Coronary artery (tissue), 2 donors: ENCODE measurements around the gene NEDD4L.

Experiments
- DNase-seq: peaks from one replicate; pipeline ENCODE4 v3.0.0-alpha.2; 2017; ENCODE audit warnings: low spot score
- H3K27ac ChIP-seq, 2 donors: fragments of 200-600 bp; sonication (generic); one replicate each; pipeline ENCODE4 v1.5.1; 2016 to 2019
- H3K4me3 ChIP-seq: fragments of 200-600 bp; sonication (generic); 2 replicates; pipeline ENCODE4 v1.5.1; 2016; ENCODE audit warnings: mild to moderate bottlenecking, moderate library complexity
- TF ChIP-seq, protein P1 (sequence below): fragments of 200-600 bp; sonication (generic); IDR thresholded peaks from one replicate; pipeline ENCODE4 v1.5.1; 2019; ENCODE audit warnings: antibody characterized with exemption

The NEDD4L gene

DNA sequence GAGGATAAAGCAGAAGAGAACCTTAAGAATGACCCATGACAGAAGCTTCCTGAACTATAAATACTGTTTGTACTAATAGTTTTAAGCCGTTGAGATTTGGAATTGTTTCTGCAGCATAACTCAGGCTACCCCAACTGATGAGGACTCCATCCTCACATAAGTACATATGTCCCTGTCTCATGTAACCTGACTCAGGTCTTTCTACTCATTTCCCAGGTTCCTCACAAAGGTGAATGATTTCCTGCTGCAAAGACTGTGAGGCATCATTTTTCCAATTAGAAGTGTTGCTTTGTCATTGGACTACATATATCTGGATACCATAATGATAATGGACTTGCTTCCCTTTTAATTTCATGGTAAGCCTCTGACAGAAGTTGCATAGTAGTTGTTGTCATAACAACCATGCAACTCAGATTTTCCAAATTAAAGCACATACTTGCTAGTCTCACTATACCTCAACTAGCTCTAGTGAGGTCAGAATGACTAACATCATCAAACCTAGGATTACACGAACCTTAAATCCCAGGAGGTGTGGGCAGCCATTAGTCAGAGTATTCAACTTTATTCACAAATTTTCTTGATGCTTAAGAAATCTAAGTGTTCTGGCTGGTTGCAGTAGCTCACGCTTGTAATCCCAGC, 38.0 kb upstream of the NEDD4L start:
- TF ChIP-seq, protein P1, sequence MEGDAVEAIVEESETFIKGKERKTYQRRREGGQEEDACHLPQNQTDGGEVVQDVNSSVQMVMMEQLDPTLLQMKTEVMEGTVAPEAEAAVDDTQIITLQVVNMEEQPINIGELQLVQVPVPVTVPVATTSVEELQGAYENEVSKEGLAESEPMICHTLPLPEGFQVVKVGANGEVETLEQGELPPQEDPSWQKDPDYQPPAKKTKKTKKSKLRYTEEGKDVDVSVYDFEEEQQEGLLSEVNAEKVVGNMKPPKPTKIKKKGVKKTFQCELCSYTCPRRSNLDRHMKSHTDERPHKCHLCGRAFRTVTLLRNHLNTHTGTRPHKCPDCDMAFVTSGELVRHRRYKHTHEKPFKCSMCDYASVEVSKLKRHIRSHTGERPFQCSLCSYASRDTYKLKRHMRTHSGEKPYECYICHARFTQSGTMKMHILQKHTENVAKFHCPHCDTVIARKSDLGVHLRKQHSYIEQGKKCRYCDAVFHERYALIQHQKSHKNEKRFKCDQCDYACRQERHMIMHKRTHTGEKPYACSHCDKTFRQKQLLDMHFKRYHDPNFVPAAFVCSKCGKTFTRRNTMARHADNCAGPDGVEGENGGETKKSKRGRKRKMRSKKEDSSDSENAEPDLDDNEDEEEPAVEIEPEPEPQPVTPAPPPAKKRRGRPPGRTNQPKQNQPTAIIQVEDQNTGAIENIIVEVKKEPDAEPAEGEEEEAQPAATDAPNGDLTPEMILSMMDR: no peak
- no peak for DNase-seq
- Histone ChIP-seq H3K4me3 (no peak overlapping the region), H3K27ac (no peak overlapping the region)

DNA sequence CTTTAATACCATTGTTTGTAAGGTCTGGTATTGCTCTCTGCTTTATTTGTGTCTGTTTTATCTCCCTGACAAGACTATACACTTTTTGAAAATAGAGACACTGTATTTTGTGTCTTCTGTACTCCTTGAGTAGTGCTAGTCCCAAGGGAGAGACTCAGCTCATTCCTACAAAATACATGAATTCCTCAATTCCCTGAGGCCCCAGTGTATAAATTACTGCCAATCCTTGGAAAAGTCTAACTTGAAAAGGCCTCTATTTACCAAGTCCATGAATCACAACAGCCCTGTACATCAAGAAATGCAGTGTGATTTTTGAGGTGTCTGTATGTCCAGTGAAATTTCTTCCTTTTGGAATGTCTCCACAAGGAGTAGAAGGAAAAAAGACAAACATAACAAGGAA, 34.9 kb upstream of the NEDD4L start:
- TF ChIP-seq, protein P1: no peak
- no peak for DNase-seq
- Histone ChIP-seq H3K27ac (no peak overlapping the region), H3K4me3 (no peak overlapping the region)

DNA sequence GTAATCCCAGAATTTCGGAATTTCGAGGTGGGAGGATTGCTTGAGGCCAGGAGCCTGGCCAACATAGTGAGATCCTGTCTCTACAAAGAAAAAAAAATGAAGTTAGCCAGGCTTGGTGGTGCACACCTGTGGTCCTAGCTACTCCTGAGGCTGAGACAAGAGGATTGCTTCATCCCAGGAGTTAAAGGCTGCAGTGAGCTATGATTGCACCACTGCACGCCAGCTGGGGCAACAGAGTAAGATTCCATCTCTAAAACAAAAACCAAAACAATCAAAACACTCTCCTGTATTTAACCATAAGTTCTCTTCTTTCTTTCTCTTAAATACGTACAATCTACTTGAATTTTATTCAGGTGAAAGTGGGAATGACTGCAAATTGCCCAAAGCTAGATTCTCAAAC, 33.8 kb upstream of the NEDD4L start:
- DNase-seq: no peak
- Histone ChIP-seq H3K4me3 (no peak overlapping the region), H3K27ac (no peak overlapping the region)
- TF ChIP-seq, protein P1: no peak

DNA sequence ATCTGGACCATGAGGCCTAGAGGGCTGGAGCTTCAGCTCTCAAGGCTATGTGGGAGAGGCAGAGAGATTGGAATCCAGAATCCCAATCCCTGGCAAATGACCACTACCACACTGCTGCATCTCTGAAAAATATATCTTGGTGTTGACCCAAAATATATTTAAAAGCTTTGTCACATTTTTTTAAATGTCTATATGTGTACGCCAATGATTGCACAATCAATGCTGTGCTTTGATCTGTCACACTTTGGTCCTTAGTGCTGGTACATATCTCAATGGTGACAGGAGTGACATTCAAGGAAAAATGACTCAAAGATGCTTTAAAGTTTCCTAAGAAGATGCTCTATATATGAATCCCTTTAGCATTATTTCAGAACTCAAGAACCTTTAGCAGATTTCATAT, 31.7 kb upstream of the NEDD4L start:
- TF ChIP-seq, protein P1: no peak
- Histone ChIP-seq H3K4me3 (no peak overlapping the region), H3K27ac (no peak overlapping the region)
- no peak for DNase-seq

DNA sequence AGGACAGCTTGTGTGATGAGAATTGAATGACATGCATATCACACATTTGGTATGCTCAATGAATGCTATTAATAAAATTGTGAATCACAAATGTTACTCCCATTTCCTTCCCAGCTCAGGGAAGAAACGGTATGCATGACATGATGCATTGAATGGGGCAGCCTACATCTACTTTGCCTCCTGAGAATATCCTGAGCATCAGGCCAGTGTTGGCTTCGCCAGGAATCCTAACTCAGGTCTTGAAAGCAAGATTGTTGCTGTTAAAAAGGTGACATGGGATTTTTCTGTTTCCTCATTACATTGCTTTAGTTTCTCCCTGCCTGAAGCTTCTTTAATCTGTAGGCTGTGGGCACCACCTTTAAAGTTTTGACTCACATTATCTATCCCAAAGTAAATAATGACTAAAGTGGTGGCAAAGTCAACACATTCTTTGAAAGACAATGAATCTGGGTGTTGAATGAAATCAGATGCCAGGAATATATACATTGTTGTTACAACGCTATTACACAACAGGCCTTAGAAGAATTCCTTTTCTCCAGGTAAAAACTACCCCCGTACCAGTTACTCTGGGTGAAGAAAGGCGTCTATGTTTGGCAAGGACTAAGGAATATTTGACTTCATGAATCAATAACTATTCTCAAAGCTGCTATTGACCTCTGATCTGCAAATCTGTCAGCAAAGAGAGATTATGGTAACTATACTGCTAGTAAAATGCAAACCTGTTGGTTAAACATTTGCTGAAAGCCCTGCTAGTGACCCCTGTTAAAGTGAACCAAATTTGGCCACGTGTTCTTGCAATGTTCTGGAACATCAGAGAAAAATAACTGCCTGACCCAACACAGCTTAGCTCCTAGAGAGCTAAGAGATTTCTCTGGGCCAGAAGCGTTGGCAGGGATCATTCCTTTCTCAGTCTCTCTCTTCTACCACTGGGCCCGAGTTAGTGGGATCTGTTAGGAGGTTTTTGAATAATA, 30.5 kb upstream of the NEDD4L start:
- TF ChIP-seq, protein P1: no peak

DNA sequence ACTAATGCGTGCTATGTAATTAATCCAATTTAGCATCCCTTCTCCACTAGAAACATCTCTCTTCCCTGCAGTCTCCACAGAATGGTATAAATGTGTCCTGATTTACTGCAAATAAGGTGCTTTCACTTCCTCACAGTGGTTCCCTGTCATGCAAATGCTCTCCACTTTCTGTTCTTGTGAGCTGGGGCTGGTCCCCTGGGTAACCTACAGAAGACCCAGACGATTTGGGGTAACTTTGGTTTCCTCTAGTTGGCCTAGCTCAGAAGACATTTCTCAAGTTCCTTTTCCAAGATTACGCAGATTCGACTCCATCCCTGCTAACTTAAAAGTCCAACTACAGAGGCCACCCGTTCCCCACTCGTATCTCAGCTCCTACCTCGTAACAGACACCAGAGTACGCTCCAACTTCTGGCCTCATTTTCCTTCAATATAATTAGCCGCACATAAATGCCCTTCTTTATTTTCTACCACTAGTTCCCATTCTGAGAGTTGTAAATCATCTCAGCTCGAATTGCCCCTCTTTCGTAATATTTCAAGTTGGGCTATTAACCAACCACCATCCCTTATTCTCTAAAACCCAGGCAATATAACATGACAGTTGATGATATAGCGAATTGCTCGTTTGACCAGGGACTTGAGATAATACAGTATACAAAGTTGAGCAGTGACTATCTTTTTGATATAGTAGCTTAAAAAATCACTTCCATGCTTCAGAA, 28.8 kb upstream of the NEDD4L start:
- Histone ChIP-seq H3K27ac (no peak overlapping the region), H3K4me3 (no peak overlapping the region)
- no peak for DNase-seq
- TF ChIP-seq, protein P1: no peak

More for the DNA sequence above, 30.5 kb upstream of the NEDD4L start:
- Histone ChIP-seq H3K27ac (no peak overlapping the region), H3K4me3 (no peak overlapping the region)
- DNase-seq: no peak
